Measurements from ENCODE around the gene MCEMP1.

The MCEMP1 gene

GRCh38 chr19:7672522-7672921 lies 4.4 kb upstream of the MCEMP1 start:
- DNase-seq, result no peak

DNA sequence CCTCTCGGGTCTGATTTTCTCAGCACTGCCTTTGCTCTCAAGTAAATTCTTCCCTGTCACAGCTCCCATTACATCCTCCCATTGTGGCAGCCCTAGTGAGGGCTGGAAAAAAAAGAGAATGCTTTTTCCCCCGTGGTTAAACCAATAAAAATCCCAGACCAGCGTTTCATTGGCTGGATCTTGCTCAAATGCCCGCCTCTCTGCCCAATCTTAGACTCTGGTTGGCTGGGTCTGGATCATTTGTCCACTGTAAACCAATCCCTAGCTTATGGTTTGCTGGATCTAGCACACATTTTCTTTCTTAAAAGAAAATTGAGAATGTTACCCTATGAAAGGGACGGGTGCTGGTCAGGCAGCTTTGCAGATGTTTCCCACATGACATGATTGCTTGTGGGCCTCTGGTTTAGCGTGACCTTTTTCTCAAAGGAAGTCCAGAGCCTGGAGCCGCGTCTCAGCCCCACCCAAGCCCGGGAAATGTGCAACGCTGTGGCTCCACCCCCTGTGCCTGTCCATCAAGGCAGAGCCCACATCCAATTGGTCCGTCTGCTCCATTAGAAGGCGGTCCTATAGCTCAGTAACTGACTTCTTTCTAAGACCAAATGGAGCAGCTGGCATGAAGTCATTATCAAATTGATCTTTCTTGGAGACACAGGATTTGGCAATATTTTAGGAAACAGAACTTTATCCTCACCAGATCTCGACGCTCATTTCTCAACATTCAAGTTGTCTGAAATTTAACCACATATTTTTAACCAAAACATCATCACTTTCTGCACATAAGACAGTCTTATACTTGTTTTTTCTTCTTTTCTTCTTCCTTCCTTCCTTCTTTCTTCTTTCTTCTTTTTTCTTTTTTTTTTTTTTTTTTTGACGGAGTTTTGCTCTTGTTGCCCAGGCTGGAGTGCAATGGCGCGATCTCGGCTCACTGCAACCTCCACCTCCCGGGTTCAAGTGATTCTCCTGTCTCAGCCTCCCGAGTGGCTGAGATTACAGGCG lies 2.6 kb upstream of the MCEMP1 start:
- DNase-seq, result no peak

- no peak for DNase-seq
Observed at GRCh38 chr19:7676376-7676775, 514 bp upstream of the MCEMP1 start.

DNA sequence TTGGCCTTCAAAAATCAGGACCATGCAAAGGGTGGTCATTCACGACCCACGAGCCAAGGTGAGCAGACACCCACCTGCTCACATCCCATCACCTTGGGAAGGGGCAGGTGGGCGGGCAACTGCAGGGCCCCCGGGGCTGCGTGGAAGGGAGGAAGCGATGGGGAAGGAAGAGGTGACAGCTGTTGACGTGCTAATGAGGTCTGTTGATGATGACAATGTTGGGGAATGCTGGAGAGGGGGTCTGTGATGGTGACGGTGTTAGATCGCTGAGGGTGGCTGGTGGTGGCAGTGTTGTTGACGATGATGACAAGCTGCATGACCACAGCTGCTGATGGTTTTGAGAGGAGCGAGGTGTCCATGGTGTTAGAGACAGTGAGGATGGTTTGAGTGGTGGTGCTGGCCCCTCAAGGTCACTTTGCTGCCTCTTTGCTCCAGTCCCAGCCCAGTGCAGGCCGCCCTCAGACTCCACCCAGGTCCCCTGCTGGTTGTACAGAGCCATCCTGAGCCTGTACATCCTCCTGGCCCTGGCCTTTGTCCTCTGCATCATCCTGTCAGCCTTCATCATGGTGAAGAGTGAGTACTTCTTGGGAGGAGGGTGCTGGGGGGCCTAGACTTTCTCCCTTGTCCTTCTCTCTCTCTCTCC lies 900 bp downstream of the MCEMP1 start:
- DNase-seq, result no peak

DNA sequence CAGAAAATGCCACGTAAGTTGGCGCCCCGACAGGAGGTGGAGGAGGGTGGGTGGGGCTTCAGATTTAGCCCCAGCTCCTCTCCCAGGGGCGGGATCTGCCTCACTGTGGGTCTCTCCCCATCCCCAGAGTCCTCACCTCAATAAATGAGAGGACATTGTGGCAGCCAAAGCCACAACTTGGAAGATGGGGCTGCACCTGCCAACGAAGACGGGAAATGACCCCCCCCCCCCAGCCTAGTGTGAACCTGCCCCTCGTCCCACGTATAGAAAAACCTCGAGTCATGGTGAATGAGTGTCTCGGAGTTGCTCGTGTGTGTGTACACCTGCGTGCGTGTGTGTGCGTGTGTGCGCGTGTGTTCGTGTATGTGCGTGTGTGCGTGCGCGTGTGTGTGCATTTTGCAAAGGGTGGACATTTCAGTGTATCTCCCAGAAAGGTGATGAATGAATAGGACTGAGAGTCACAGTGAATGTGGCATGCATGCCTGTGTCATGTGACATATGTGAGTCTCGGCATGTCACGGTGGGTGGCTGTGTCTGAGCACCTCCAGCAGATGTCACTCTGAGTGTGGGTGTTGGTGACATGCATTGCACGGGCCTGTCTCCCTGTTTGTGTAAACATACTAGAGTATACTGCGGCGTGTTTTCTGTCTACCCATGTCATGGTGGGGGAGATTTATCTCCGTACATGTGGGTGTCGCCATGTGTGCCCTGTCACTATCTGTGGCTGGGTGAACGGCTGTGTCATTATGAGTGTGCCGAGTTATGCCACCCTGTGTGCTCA lies 2.3 kb downstream of the MCEMP1 start:
- DNase-seq, result no peak

- DNase-seq, result no peak
Observed at GRCh38 chr19:7679771-7680605, 3.1 kb downstream of the MCEMP1 start.

GRCh38 chr19:7680606-7681339 lies 3.9 kb downstream of the MCEMP1 start, which contains the start of gene TRAPPC5:
TSS of gene TRAPPC5 (plus strand) at chr19:7680833. CDS start at chr19:7682254, 1,421 bp downstream.
- peak; percentile 88 for DNase-seq

- DNase-seq, result peak; percentile 69
Observed at GRCh38 chr19:7681340-7682174, 4.7 kb downstream of the MCEMP1 start.

- DNase-seq, result no peak
Observed at GRCh38 chr19:7682175-7682855, 5.4 kb downstream of the MCEMP1 start.

GRCh38 chr19:7685546-7686445 lies 8.9 kb downstream of the MCEMP1 start:
- DNase-seq, result no peak

GRCh38 chr19:7687177-7687576 lies 10.3 kb downstream of the MCEMP1 start:
- no peak for DNase-seq

DNA sequence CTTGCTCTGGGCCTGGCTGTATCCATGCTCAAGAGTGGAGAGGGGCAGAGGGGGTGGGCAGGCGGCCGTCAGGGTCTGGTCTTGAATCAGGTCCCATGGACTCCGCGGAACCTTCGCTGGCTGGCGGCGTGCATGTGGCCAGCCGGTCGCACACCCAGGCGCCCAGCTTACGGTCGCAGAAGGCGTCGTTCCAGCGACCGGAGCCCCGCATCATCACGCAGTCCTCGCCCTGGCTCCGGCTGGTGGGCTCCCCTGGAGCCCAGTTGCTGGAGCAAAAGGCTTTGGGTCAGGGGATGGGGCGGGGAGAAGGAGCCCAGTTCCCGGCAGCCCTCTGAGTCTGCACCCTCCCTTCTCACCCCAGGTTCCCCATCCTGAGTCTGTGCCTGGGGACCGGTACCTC lies 12.3 kb downstream of the MCEMP1 start:
- no peak for DNase-seq

GRCh38 chr19:7690779-7691258 lies 13.9 kb downstream of the MCEMP1 start:
- DNase-seq, result no peak

- DNase-seq, result no peak
Observed at GRCh38 chr19:7691497-7691896, 14.6 kb downstream of the MCEMP1 start.

- DNase-seq, result no peak
Observed at GRCh38 chr19:7692417-7693088, 15.7 kb downstream of the MCEMP1 start.

DNA sequence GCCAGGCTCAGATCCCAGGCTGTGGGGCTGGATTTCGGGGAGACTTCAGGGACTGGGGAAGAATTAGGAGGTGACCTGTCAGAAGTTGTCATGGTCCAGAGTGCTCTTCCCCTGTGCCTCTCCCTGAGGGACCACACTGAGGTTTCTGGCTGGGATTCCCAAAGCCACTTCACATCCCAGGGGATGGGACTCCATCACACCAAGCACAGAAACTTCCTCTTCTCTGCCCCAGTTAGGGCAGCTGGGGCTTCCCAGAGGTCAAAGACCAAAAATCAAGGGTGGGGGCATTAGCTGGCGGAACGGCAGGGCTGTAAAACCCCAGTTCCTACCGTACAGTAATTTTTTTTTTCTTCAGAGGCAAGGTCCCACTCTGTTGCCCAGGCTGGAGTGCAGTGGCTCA lies 17.6 kb downstream of the MCEMP1 start:
- no peak for DNase-seq

DNA sequence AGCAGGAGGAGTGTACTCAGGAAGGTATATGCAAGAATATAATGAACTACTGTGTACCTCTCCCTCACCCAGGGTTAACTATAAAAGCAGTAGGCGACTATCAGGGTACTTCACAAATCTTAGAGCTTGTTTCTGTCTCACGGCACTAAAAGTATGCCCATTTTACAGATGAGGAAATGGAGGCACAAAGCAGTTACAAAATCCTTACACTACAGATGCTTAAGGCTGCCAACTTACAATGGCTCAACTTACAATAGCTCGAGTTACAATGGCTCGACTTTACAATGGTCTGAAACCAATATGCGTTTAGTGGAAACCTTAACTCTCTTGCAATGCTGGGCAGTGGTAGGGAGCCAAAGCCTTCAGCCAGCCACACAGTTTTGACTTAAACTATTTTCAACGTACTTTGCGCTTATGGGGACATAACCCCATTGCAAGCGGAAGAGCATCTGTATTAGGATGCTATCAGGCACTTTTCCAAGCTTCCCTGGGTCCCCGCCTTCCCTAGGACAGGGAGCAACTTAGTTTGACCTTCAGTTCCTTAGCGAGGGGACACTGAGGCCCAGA lies 20.9 kb downstream of the MCEMP1 start:
- no peak for DNase-seq

DNA sequence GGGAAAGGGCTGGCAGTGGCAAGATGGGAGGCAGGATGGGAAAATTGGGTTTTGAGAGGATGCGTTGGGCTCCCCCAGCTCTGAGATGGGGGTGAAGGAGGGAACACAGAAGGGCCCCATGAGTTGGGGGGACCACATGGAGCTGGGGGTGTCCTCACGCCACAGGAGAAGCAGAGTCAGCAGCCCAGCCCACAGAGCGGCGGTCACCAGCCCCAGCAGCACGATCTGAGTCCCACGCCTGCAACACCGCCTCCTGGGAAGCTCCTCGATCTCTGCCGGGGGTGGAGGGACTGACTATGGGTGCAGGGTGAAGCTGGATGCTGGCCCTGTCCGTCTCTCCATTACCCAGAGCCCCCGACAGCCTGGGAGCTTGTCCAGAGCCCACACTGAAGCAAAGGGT lies 21.7 kb downstream of the MCEMP1 start:
- no peak for DNase-seq
